ENCODE results near the gene LRRN2.
"Not testable (repeated sequence)": the region's sequence is repeated elsewhere in the genome, so short reads cannot be mapped to it uniquely, and the experiment has no call there.

The LRRN2 gene

DNA sequence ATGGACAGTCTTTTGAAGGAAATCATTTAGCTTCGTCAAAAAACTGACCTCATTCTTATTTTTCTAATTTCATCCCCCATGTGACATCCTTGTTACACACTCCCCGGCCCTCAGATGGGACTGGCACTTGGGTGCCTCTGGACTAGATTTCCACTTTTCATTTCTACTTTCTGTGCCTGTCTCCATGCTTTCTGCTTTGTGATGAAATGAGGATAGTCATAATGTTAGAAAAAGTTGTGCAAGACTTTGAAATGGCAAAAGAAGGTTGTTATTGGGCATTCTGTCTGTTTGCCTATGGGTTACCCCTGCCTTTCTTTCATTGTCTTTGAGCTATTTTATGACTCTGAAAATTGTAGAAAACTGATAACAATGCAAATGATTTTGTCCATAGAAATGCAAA lies 114.4 kb downstream of the LRRN2 start:
- Histone ChIP-seq H3K27me3 (ENCODE audit: control insufficient read depth, insufficient read depth, low read length) (peaks cover 16% of the 10 kb centered on the region), H3K4me3 (ENCODE audit: low read depth, low read length) (no peak overlapping the region), H3K27ac (ENCODE audit: low read depth, low read length) (no peak overlapping the region), H3K36me3 (ENCODE audit: control insufficient read depth, insufficient read depth, low read length) (no peaks in the 10 kb centered on the region), H3K4me1 (ENCODE audit: control insufficient read depth, insufficient read depth, low read length) (peaks cover 68% of the 10 kb centered on the region), H3K9ac (ENCODE audit: low read depth, low read length) (no peak overlapping the region), H3K9me3 (ENCODE audit: control insufficient read depth, insufficient read depth, low read length) (no peaks in the 10 kb centered on the region)

DNA sequence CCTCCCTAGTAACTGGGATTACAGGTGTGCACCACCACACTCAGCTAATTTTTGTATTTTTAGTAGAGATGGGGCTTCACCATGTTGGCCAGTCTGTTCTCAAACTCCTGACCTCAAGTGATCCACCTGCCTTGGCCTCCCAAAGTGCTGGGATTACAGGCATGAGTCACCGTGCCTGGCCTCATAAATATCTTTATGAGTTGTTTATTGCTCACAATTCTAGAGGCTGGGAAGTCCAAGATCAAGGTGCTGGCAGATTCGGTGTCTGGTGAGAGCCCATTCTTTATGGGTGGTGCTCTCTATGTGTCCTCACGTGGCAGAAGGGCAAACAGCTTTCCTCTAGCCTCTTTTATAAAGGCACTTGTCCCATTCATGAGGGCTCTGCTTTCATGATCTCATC lies 115.5 kb downstream of the LRRN2 start:
- not testable (repeated sequence) for H3K9me3 ChIP-seq (ENCODE audit: control insufficient read depth, insufficient read depth, low read length); H3K36me3 ChIP-seq (ENCODE audit: control insufficient read depth, insufficient read depth, low read length); H3K4me3 ChIP-seq (ENCODE audit: low read depth, low read length); H3K9ac ChIP-seq (ENCODE audit: low read depth, low read length); H3K27ac ChIP-seq (ENCODE audit: low read depth, low read length)
- peaks cover 10% of the 10 kb centered on the region for H3K27me3 ChIP-seq (ENCODE audit: control insufficient read depth, insufficient read depth, low read length)
- peaks cover 68% of the 10 kb centered on the region for H3K4me1 ChIP-seq (ENCODE audit: control insufficient read depth, insufficient read depth, low read length)

DNA sequence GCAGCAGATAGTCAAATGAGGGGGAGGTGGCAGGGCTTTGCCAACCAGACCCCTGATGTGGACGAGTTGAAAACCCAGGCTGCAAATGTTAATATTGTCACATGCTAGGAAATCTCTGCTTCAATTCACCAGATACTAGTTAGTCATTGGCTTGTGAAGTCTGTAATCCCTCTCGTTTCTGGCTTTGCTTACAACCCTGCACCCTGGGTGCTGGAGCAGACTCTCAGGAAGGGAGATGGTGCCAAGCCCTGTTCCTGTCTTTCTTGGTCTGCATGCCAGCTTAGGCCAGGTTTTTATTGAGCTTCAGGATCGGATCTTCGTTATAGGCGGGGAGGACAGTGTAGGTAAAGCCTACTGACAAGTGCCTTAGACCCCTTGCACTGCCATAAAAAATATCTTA lies 116.1 kb downstream of the LRRN2 start:
- Histone ChIP-seq H3K9ac (ENCODE audit: low read depth, low read length) (no peak overlapping the region), H3K27me3 (ENCODE audit: control insufficient read depth, insufficient read depth, low read length) (0 out of 2 replicates have a peak, but pooled peaks cover 5% of the 10 kb centered on the region), H3K4me3 (ENCODE audit: low read depth, low read length) (no peak overlapping the region), H3K36me3 (ENCODE audit: control insufficient read depth, insufficient read depth, low read length) (no peaks in the 10 kb centered on the region), H3K4me1 (ENCODE audit: control insufficient read depth, insufficient read depth, low read length) (peaks cover 67% of the 10 kb centered on the region), H3K27ac (ENCODE audit: low read depth, low read length) (no peak overlapping the region), H3K9me3 (ENCODE audit: control insufficient read depth, insufficient read depth, low read length) (no peaks in the 10 kb centered on the region)

DNA sequence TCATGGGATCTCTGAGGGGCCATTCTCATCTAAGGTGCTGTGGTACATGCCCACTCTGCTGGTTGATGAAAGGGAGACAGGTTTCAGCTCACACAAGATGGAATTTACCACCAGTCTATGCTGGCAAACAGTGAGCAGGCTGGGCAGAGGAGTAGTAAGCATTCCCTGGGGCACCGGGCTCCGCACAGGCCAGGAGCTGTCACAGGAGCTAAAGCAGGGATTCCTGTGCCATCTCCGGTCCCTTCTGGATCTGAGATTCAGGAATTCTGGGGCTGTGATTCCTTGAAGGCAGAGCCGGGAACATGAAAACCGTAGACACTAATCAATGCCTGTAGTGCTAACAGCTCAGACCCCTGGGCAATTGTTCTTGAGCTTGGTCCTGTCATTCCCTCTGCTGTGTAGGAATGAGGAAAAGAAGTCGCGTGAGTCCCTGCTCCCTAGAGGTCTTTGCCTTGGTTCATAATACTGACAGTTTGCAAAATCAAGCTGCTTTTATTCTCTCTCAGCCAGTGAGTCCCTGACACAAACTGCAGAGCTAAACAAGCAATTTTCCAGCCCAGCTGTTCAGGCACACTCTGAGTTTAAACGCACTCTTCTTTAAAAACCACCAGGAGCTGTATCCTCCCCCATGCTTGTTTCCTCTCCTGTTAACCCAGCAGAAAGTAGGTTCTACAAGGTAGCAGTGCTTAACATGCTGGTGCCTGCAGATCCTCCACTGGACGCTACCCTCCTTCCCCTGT lies 116.8 kb downstream of the LRRN2 start:
- Histone ChIP-seq H3K9ac (ENCODE audit: low read depth, low read length) (no peak overlapping the region), H3K4me3 (ENCODE audit: low read depth, low read length) (no peak overlapping the region), H3K27me3 (ENCODE audit: control insufficient read depth, insufficient read depth, low read length) (0 out of 2 replicates have a peak, but pooled peaks cover 5% of the 10 kb centered on the region), H3K27ac (ENCODE audit: low read depth, low read length) (no peak overlapping the region), H3K36me3 (ENCODE audit: control insufficient read depth, insufficient read depth, low read length) (no peaks in the 10 kb centered on the region), H3K9me3 (ENCODE audit: control insufficient read depth, insufficient read depth, low read length) (no peaks in the 10 kb centered on the region), H3K4me1 (ENCODE audit: control insufficient read depth, insufficient read depth, low read length) (peaks cover 60% of the 10 kb centered on the region)

Measured in HUES48 (cell line).